Measurements from ENCODE around the gene PRPF6. TPM values are rescaled to one million over a fixed set of nuclear protein-coding genes. Genes with fewer than 3 reads are reported as not detected.
"Not testable (repeated sequence)": the region's sequence is repeated elsewhere in the genome, so short reads cannot be mapped to it uniquely, and the experiment has no call there.

The PRPF6 gene
- total and polyA plus RNA-seq, 8 donors = 27.2 to 49.2 (median 35.7) TPM

- intact Hi-C loops (cut with DNase I) = loop anchor here in 1 of 3 donors (5.0 kb wide), 1 partner anchor 190 kb away; no protein-coding TSS in a partner anchor
- WGBS, 2 donors = 62 to 67% methylated on average over 18 of the region's 18 CpGs
- no peak for ATAC-seq
- Histone ChIP-seq H3K4me1 (peaks cover 0 to 9% (median 0%) of the 10 kb centered on the region in 3 donors), H3K27ac (no peak overlapping the region), H3K9me3 (no peaks in the 10 kb centered on the region), H3K27me3 (no peaks in the 10 kb centered on the region), H3K4me3 (no peak overlapping the region), H3K36me3 (no peaks in the 10 kb centered on the region)
- peak in 4 of 6 donors; percentile 10 to 38 (median 14) for DNase-seq
- FAIRE-seq = no peak
- no peak for TF ChIP-seq CTCF (IDR thresholded peaks at IDR 0.05)
Measured at GRCh38 chr20:63972312-63973159, 8.4 kb upstream of the PRPF6 start.

GRCh38 chr20:63973160-63973479 lies 7.8 kb upstream of the PRPF6 start:
- no peak overlapping the region for H3K4me3 ChIP-seq

GRCh38 chr20:63973636-63974401 lies 7.1 kb upstream of the PRPF6 start:
- ATAC-seq (peak; percentile 81 to 92 (median 86)), DNase-seq (peak; percentile 80 to 98 (median 92)), FAIRE-seq (no peak)
- H3K27ac ChIP-seq = peak overlapping the region in 1 of 4 donors; percentile 37
- H3K27me3 ChIP-seq = no peaks in the 10 kb centered on the region
- intact Hi-C loops (cut with DNase I) = loop anchor here in 1 of 3 donors (5.0 kb wide), 1 partner anchor 192 kb away; no protein-coding TSS in a partner anchor
- 10% methylated on average over 37 of the region's 37 CpGs for WGBS, 2 donors
- peaks cover 0 to 7% (median 0%) of the 10 kb centered on the region in 3 donors for H3K4me1 ChIP-seq
- no peaks in the 10 kb centered on the region for H3K9me3 ChIP-seq
- H3K4me3 ChIP-seq = peak overlapping the region in 2 of 4 donors; percentile 16 to 36
- H3K36me3 ChIP-seq = no peaks in the 10 kb centered on the region
- peak; percentile 94 to 99 (median 98) for TF ChIP-seq CTCF (IDR thresholded peaks at IDR 0.05)

More at GRCh38 chr20:63973160-63973479, 7.8 kb upstream of the PRPF6 start:
- no peaks in the 10 kb centered on the region for H3K27me3 ChIP-seq
- ATAC-seq = no peak
- no peak for TF ChIP-seq CTCF (IDR thresholded peaks at IDR 0.05)
- intact Hi-C loops (cut with DNase I) = loop anchor here in 1 of 3 donors (5.0 kb wide), 1 partner anchor 191 kb away; no protein-coding TSS in a partner anchor
- WGBS, 2 donors = 83 to 88% methylated on average over 3 of the region's 3 CpGs
- no peaks in the 10 kb centered on the region for H3K36me3 ChIP-seq
- DNase-seq = no peak
- no peaks in the 10 kb centered on the region for H3K9me3 ChIP-seq
- no peak for FAIRE-seq
- no peak overlapping the region for H3K27ac ChIP-seq
- peaks cover 0 to 9% (median 0%) of the 10 kb centered on the region in 3 donors for H3K4me1 ChIP-seq

GRCh38 chr20:63974402-63975200 lies 6.3 kb upstream of the PRPF6 start:
- no peak overlapping the region for H3K4me3 ChIP-seq
- ATAC-seq = no peak
- no peak overlapping the region for H3K27ac ChIP-seq
- no peaks in the 10 kb centered on the region for H3K9me3 ChIP-seq
- 55 to 61% methylated on average over 18 to 19 of the region's 19 CpGs for WGBS, 2 donors
- intact Hi-C loops (cut with DNase I) = loop anchor here in 2 of 3 donors (5.0 kb wide), 2 partner anchors 192 to 437 kb away; partner anchors contain the start of gene PTK6 (in 1 of the 2)
- DNase-seq = peak in 5 of 6 donors; percentile 28 to 74 (median 60)
- no peak for FAIRE-seq
- no peaks in the 10 kb centered on the region for H3K36me3 ChIP-seq
- TF ChIP-seq CTCF (IDR thresholded peaks at IDR 0.05) = no peak
- H3K4me1 ChIP-seq = peaks cover 0 to 5% (median 0%) of the 10 kb centered on the region in 3 donors
- no peaks in the 10 kb centered on the region for H3K27me3 ChIP-seq

- intact Hi-C loops (cut with DNase I) = loop anchor here in 1 of 3 donors (5.0 kb wide), 1 partner anchor 439 kb away; the partner anchor contains the start of gene PTK6
- H3K9me3 ChIP-seq, H3K27me3 ChIP-seq, DNase-seq, H3K4me3 ChIP-seq, H3K36me3 ChIP-seq, ATAC-seq, H3K27ac ChIP-seq, FAIRE-seq: not testable (repeated sequence)
- peaks cover 0 to 12% (median 5%) of the 10 kb centered on the region in 3 donors for H3K4me1 ChIP-seq
- 85 to 92% methylated on average over 7 of the region's 7 CpGs for WGBS, 2 donors
Measured at GRCh38 chr20:63976511-63976910, 4.4 kb upstream of the PRPF6 start.
